ENCODE data around the gene OR6A2.

The OR6A2 gene

GRCh38 chr11:6745018-6745417, 54.5 kb downstream of the OR6A2 start:
- ATAC-seq (ENCODE audit: low read depth), result no peak
- Mint-ChIP-seq H3K27ac (no peak overlapping the region), H3K4me3 (no peak overlapping the region)

GRCh38 chr11:6742260-6742659, 57.2 kb downstream of the OR6A2 start:
- DNase-seq (ENCODE audit: low spot score in 2 of 2) (no peak), ATAC-seq (ENCODE audit: low read depth) (no peak)
- H3K9me3 Mint-ChIP-seq, result no peaks in the 10 kb centered on the region
- no peak overlapping the region for H3K27ac Mint-ChIP-seq
- H3K4me3 Mint-ChIP-seq, result no peak overlapping the region
- peaks cover 37% of the 10 kb centered on the region for H3K4me1 Mint-ChIP-seq
- H3K27me3 Mint-ChIP-seq, result no peaks in the 10 kb centered on the region
- peaks cover 9% of the 10 kb centered on the region for H3K36me3 Mint-ChIP-seq

More at GRCh38 chr11:6745018-6745417, 54.5 kb downstream of the OR6A2 start:
- Mint-ChIP-seq H3K9me3 (no peaks in the 10 kb centered on the region), H3K27me3 (no peaks in the 10 kb centered on the region), H3K4me1 (peaks cover 24% of the 10 kb centered on the region), H3K36me3 (peaks cover 8% of the 10 kb centered on the region)
- no peak for DNase-seq (ENCODE audit: low spot score in 2 of 2)

Measured in memory B cell (primary cell).